ENCODE results near the gene ATAD3B.
"Not testable (repeated sequence)": the region's sequence is repeated elsewhere in the genome, so short reads cannot be mapped to it uniquely, and the experiment has no call there.

ATAD3B gene

GRCh38 chr1:1510912-1511532, 39.5 kb downstream of the ATAD3B start:
- Histone ChIP-seq H3K79me1 (ENCODE audit: low read length) (no peaks in the 10 kb centered on the region), H2AK5ac (ENCODE audit: low read length) (no peak overlapping the region), H3K36me3 (ENCODE audit: control insufficient read depth, insufficient read depth, low read length) (no peaks in the 10 kb centered on the region), H3K56ac (ENCODE audit: low read length) (peak overlapping the region; percentile 93), H3K4ac (ENCODE audit: low read depth, low read length) (peak overlapping the region; percentile 77), H3K27ac (ENCODE audit: low read depth, low read length) (peak overlapping the region; percentile 73), H3K18ac (ENCODE audit: low read length) (peak overlapping the region; percentile 81), H3K79me2 (ENCODE audit: control insufficient read depth, insufficient read depth, low read length) (no peaks in the 10 kb centered on the region), H3K9ac (ENCODE audit: low read length) (peak overlapping the region; percentile 71), H3K27me3 (ENCODE audit: insufficient read depth, low read length, poor library complexity) (no peaks in the 10 kb centered on the region), H3K23ac (ENCODE audit: low read length) (no peak overlapping the region), H4K5ac (ENCODE audit: low read length) (no peak overlapping the region), H2BK15ac (replicated peaks; ENCODE audit: low read depth) (no peak overlapping the region), H2BK5ac (ENCODE audit: low read length) (no peak overlapping the region), H3K4me2 (ENCODE audit: low read length) (peak overlapping the region; percentile 53), H3K4me3 (ENCODE audit: low read length) (peak overlapping the region; percentile 25), H3K4me1 (ENCODE audit: control insufficient read depth, low read depth, low read length) (no peaks in the 10 kb centered on the region), H4K8ac (ENCODE audit: low read depth, low read length) (no peak overlapping the region), H2BK120ac (ENCODE audit: low read depth, low read length) (no peak overlapping the region)
- WGBS (ENCODE audit: extremely low coverage, insufficient coverage, low lambda C conversion rate): no CpG with 5 or more reads among the region's 17 CpGs
- peak; percentile 83 for DNase-seq

- no peak within 1 kb of the TSS for H2BK5ac ChIP-seq (ENCODE audit: low read length)
- no peak within 1 kb of the TSS for H2BK120ac ChIP-seq (ENCODE audit: low read depth, low read length)
- H3K79me2 ChIP-seq (ENCODE audit: control insufficient read depth, insufficient read depth, low read length): no peaks in the 10 kb centered on the region
- no peak within 1 kb of the TSS for H2AK5ac ChIP-seq (ENCODE audit: low read length)
- H3K4me1 ChIP-seq (ENCODE audit: control insufficient read depth, low read depth, low read length): no peaks in the 10 kb centered on the region
- H2BK15ac ChIP-seq (replicated peaks; ENCODE audit: low read depth): no peak within 1 kb of the TSS
- no peak within 1 kb of the TSS for H3K23ac ChIP-seq (ENCODE audit: low read length)
- H3K4ac ChIP-seq (ENCODE audit: low read depth, low read length): peak within 1 kb of the TSS; percentile 77
- no peak within 1 kb of the TSS for H4K5ac ChIP-seq (ENCODE audit: low read length)
- no CpG with 5 or more reads among the region's 99 CpGs for WGBS (ENCODE audit: extremely low coverage, insufficient coverage, low lambda C conversion rate)
- peak within 1 kb of the TSS; percentile 39 for H3K4me3 ChIP-seq (ENCODE audit: low read length)
- H3K4me2 ChIP-seq (ENCODE audit: low read length): peak within 1 kb of the TSS; percentile 53
- H3K9ac ChIP-seq (ENCODE audit: low read length): peak within 1 kb of the TSS; percentile 71
- H3K36me3 ChIP-seq (ENCODE audit: control insufficient read depth, insufficient read depth, low read length): no peaks in the 10 kb centered on the region
- DNase-seq: peak; percentile 99
- peak within 1 kb of the TSS; percentile 73 for H3K27ac ChIP-seq (ENCODE audit: low read depth, low read length)
- no peak within 1 kb of the TSS for H4K8ac ChIP-seq (ENCODE audit: low read depth, low read length)
- H3K18ac ChIP-seq (ENCODE audit: low read length): peak within 1 kb of the TSS; percentile 81
- H3K27me3 ChIP-seq (ENCODE audit: insufficient read depth, low read length, poor library complexity): no peaks in the 10 kb centered on the region
- no peaks in the 10 kb centered on the region for H3K79me1 ChIP-seq (ENCODE audit: low read length)
- peak within 1 kb of the TSS; percentile 93 for H3K56ac ChIP-seq (ENCODE audit: low read length)
Observed at GRCh38 chr1:1511533-1512285, 40.1 kb downstream of the ATAD3B start, which contains the start of gene ATAD3A. TSS of gene ATAD3A (plus strand) at chr1:1512162. CDS start at chr1:1512269, 107 bp downstream.

- Histone ChIP-seq H3K9ac (ENCODE audit: low read length) (peak overlapping the region; percentile 58), H3K56ac (ENCODE audit: low read length) (peak overlapping the region; percentile 67), H3K4me3 (ENCODE audit: low read length) (peak overlapping the region; percentile 39)
- not testable (repeated sequence) for H3K18ac ChIP-seq (ENCODE audit: low read length); DNase-seq; H2BK5ac ChIP-seq (ENCODE audit: low read length); H2AK5ac ChIP-seq (ENCODE audit: low read length); H3K4ac ChIP-seq (ENCODE audit: low read depth, low read length); H3K79me1 ChIP-seq (ENCODE audit: low read length); H3K4me2 ChIP-seq (ENCODE audit: low read length); H2BK120ac ChIP-seq (ENCODE audit: low read depth, low read length); H3K4me1 ChIP-seq (ENCODE audit: control insufficient read depth, low read depth, low read length); H3K23ac ChIP-seq (ENCODE audit: low read length); H3K79me2 ChIP-seq (ENCODE audit: control insufficient read depth, insufficient read depth, low read length); H3K27me3 ChIP-seq (ENCODE audit: insufficient read depth, low read length, poor library complexity); H2BK15ac ChIP-seq (replicated peaks; ENCODE audit: low read depth); H3K36me3 ChIP-seq (ENCODE audit: control insufficient read depth, insufficient read depth, low read length); H3K27ac ChIP-seq (ENCODE audit: low read depth, low read length); H4K8ac ChIP-seq (ENCODE audit: low read depth, low read length); H4K5ac ChIP-seq (ENCODE audit: low read length)
- no CpG with 5 or more reads among the region's 52 CpGs for WGBS (ENCODE audit: extremely low coverage, insufficient coverage, low lambda C conversion rate)
Observed at GRCh38 chr1:1512425-1512824, 40.9 kb downstream of the ATAD3B start.

- not testable (repeated sequence) for H3K27ac ChIP-seq (ENCODE audit: low read depth, low read length); H3K79me2 ChIP-seq (ENCODE audit: control insufficient read depth, insufficient read depth, low read length); H3K4me1 ChIP-seq (ENCODE audit: control insufficient read depth, low read depth, low read length); H3K4ac ChIP-seq (ENCODE audit: low read depth, low read length); H2BK5ac ChIP-seq (ENCODE audit: low read length); H3K4me3 ChIP-seq (ENCODE audit: low read length); H4K5ac ChIP-seq (ENCODE audit: low read length); H3K27me3 ChIP-seq (ENCODE audit: insufficient read depth, low read length, poor library complexity); H3K18ac ChIP-seq (ENCODE audit: low read length); H3K79me1 ChIP-seq (ENCODE audit: low read length); H4K8ac ChIP-seq (ENCODE audit: low read depth, low read length); H3K56ac ChIP-seq (ENCODE audit: low read length); H3K4me2 ChIP-seq (ENCODE audit: low read length); H3K9ac ChIP-seq (ENCODE audit: low read length); H2AK5ac ChIP-seq (ENCODE audit: low read length); H3K23ac ChIP-seq (ENCODE audit: low read length); H2BK15ac ChIP-seq (replicated peaks; ENCODE audit: low read depth); H2BK120ac ChIP-seq (ENCODE audit: low read depth, low read length); DNase-seq; H3K36me3 ChIP-seq (ENCODE audit: control insufficient read depth, insufficient read depth, low read length)
- WGBS (ENCODE audit: extremely low coverage, insufficient coverage, low lambda C conversion rate): no CpG with 5 or more reads among the region's 18 CpGs
Observed at GRCh38 chr1:1513675-1514074, 42.1 kb downstream of the ATAD3B start.

- not testable (repeated sequence) for H2BK15ac ChIP-seq (replicated peaks; ENCODE audit: low read depth); H3K4ac ChIP-seq (ENCODE audit: low read depth, low read length); H4K5ac ChIP-seq (ENCODE audit: low read length); H3K4me1 ChIP-seq (ENCODE audit: control insufficient read depth, low read depth, low read length); H3K4me3 ChIP-seq (ENCODE audit: low read length); H3K4me2 ChIP-seq (ENCODE audit: low read length); H3K36me3 ChIP-seq (ENCODE audit: control insufficient read depth, insufficient read depth, low read length); H2BK120ac ChIP-seq (ENCODE audit: low read depth, low read length); H3K23ac ChIP-seq (ENCODE audit: low read length); H2AK5ac ChIP-seq (ENCODE audit: low read length); H2BK5ac ChIP-seq (ENCODE audit: low read length); H4K8ac ChIP-seq (ENCODE audit: low read depth, low read length); H3K9ac ChIP-seq (ENCODE audit: low read length); H3K79me2 ChIP-seq (ENCODE audit: control insufficient read depth, insufficient read depth, low read length); H3K27me3 ChIP-seq (ENCODE audit: insufficient read depth, low read length, poor library complexity); H3K18ac ChIP-seq (ENCODE audit: low read length); H3K27ac ChIP-seq (ENCODE audit: low read depth, low read length); DNase-seq; H3K56ac ChIP-seq (ENCODE audit: low read length); H3K79me1 ChIP-seq (ENCODE audit: low read length)
- WGBS (ENCODE audit: extremely low coverage, insufficient coverage, low lambda C conversion rate): no CpG with 5 or more reads among the region's 16 CpGs
Observed at GRCh38 chr1:1514376-1514775, 42.8 kb downstream of the ATAD3B start.

All from mesendoderm (in vitro differentiated cells).